Mesenteric fat pad (tissue), 1 donor: ENCODE data around the gene PBRM1. TPM values are rescaled to one million over a fixed set of nuclear protein-coding genes. Genes with fewer than 3 reads are reported as not detected.
"Not testable (repeated sequence)": the region's sequence is repeated elsewhere in the genome, so short reads cannot be mapped to it uniquely, and the experiment has no call there.

Source experiments
- DNase-seq: peaks from one replicate; pipeline ENCODE4 v3.0.0-alpha.2; 2020; ENCODE audit warnings: low spot score
- total RNA-seq: library from RNA; stranded (reverse); fragmentation: NEBNext Ultra II Directional; extraction: Animal tissue kit (Norgen Biotek cat#: 25700); gene quantifications from one replicate; pipeline ENCODE4 v1.2.1, GENCODE V29; 2021
- donor health status: DM: yes; HTN: yes; CAD: no.

The PBRM1 gene
- total RNA-seq, 1 donor from 2014 or later: 94.0 TPM

DNA sequence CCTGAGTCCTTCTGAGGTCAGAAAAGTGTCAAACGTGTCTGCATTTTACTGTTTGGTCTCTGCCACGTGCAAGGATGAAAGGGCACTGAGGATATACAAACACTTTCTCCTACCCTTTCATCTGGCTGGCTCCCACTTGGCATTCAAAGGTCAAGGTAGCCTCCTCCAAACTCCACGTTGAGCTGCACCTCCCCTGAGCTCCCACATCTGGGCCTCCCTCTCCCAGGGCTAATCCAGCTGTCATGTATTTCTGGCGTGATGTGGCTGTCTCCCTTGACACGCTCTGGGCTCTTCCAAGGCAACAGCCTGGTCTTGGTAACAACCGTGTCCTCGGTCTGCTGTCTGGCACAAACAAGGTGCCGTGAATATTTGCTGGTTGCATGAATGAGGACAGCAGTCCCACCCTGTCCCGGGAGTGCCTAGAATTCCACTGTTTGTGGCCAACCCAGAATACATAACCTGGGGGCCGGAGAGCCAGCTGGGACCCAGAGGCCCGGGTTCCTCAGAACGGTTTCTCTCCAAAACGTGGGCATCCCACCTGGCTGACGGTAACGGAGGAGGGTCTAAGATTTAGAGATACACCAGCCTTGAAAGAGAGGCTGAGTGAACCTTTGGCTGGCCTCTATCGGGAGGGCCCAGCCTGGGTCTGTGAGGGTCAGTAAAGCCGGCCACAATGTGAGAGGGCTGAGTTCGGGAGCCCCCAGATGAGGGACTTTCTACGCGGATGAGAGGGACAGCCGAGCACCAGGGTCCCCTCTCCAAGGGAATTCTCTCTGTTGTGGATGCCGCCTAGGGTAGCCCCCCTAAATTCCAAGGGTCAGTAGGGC, 19.1 kb upstream of the PBRM1 start:
- no peak for DNase-seq

DNA sequence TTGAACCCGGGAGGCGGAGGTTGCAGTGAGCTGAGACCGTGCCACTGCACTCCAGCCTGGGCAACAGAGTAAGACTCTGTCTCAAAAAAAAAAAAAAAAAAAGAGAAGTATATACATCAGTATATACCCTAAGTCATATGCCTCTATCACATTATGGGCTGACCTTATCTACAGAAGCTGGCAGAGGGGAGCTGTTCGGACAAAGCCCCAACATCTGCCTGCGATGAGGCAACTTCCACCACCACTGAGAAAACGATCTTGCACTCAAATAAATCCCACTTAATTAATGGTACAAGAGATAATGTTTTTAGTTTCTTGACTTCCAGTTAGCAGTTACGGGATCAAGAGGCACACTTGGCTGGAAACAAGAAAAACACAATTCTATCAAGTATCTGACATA, 17.6 kb upstream of the PBRM1 start:
- no peak for DNase-seq

DNA sequence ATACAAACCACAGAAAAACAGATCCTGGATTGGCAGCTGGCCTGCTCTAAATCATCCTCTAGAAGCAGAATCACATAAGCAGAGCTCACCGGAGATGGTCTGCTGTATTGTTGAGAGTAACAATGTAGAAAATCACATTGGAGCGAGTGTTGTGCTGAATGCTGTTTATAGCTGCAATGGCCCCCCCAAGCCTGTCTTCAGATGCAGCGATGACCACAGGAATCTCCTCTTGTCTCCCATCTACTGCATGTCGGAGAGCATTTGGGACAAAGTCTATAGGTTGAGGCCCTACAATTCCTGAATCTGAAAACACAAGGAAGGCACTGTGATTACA, 11.9 kb upstream of the PBRM1 start:
- no peak for DNase-seq

DNA sequence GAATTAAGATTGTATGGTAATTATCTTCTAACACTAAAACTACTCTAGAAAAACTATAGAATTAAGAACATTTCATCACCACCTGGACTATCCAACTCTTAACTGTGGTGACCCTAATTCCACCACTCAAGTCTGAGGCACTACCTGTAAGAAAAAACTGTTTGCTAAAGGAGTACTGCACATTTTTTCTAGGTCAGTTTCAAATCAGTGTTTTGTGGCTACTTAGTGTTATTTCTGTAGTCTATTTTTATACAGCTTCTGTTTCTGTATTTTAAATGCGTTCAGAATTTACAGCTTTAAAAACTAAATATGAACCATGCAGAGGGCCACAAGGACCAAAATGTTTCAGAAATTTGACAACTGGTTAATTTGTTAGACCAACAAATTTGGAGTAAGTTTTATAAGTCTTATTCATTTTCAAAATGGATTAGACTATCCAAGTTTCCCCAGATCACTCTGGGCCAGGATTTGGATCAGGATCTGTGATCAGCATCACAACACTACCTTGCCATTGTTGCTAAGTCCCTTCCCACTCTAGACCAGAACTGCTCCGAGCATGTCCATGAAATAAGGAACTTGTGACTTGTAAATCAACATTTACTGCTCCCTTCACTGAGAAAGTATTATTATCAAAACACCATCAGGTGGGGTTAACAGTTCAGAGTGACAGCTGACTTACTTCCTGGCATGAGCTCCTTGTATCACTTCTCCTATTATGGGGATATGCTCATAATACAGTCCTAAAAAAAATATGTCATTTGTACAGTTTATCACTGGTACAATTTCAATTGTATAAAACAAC, 11.3 kb upstream of the PBRM1 start:
- no peak for DNase-seq

DNA sequence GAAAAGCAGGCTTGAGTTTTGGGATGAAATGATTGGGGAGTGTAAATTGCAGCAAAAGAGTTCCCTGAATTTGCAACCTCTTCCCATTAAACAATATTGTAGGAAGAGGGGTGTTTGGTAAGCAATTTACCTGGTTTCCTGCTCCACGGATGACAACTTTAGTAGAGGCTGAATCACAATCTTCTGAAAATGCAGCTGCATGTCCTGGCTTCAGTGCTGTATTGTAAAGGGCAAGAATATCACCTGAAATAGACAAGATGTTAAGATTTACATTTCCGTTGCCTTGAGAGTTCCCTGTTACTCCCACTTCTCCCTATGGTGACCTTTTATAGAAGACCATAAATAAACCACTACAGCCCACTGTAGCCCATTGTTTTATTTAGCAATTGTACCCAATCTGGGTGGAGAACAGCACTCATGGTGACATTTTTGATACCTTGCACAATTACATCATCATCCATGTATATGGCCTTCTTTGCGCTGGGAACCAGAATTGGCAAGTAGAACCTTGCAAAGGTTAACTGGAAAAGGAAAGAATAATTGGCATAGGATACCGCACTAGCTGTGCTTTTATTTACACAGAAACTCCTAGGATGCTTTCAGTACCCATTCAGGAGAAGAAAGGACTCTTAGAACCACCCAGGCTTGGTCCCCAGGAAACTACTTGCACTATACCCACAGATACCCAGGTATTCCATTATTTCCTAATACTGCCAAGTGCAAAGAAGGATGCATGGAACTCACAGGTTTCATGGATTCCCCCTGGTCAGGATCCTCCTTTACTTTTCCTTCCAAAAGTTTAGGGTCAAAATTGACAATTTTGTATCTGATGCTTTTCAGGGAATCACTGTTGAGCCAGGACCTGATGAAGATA, 10.3 kb upstream of the PBRM1 start:
- no peak for DNase-seq

DNA sequence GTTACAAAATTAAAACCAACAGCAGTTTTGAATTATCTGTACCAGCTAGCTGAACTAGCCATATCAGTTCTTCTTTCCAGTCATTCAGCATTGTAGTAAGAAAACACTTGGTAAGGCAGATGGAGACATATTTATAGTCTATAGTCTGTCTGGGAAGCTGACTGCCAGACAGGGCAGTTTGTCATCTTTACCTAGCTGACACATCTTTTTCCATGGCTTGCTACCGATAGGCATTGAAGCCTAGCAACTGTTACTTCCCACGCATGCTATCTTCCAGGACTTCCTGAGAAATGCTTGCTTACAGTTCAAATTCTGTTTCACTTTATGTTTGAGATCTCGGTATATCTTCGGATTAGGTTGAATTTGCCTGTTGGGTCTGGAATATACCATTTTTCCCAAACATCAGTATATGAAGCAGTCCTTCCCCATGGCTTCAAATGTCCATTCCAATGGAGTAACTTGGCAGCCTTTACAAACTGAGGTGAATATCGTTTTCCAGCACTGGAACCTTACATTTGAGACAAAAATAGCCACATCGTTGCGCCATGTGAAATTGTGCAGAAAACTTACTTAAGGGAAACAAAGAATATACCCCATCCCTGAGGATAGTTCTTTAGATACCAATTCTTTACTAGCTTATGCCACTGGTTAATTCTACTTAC, 8.9 kb upstream of the PBRM1 start:
- no peak for DNase-seq

DNA sequence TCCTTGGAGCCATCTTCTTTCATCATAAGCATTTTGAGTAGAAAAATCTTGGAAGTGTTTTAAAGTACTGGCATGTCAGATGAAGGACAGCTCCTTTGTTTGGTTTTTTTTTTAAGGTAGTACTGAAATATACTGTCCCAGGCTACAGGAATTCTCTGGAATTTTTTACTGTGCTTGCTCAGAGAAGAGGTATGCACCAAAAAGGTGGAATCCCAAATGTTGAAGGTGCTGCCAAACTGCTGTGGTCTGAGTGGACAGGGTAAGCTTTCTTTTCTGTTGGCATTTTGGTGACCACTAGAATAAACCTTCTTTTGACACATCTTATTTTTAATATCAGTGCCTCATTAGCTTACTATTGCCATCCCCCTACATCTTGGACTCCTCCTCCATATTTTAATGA, 7.4 kb upstream of the PBRM1 start:
- no peak for DNase-seq

DNA sequence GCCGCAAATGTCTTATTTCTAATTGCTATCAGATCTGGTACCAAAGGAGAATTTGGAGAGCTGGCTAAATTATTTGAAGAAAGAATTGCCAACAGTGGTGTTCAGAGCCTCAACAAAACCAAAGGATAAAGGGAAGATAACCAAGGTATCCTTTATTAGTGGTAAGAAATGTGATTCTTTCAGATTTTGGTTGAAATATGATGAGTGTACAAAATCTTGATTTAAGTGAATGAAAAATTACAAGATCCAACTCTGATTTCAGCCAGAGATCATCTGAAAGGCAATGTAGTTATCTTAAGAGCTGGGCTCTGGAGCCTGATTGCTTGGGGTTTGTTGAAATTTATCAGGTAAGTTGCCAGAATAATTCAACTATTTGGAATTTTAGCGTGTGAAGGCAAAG, 4.8 kb upstream of the PBRM1 start:
- no peak for DNase-seq

DNA sequence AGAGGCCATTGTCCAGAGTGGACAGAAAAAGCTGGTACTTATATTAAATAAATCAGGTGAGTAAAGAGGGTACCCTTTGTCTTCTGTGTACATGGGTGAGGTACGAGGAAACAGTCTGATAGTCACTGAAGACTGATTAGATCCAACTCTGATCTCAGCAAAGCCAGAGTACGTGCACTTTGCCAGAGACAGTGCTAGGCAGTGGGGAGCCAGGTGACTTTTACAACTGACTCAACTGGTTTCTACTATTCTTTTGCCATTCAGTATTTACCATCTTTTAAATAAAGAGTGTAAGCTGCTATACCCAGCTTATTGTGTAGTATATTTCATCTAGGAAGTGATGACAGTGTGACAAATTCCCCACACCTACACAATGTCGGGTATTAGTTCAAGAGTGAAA, 3.4 kb upstream of the PBRM1 start:
- no peak for DNase-seq

DNA sequence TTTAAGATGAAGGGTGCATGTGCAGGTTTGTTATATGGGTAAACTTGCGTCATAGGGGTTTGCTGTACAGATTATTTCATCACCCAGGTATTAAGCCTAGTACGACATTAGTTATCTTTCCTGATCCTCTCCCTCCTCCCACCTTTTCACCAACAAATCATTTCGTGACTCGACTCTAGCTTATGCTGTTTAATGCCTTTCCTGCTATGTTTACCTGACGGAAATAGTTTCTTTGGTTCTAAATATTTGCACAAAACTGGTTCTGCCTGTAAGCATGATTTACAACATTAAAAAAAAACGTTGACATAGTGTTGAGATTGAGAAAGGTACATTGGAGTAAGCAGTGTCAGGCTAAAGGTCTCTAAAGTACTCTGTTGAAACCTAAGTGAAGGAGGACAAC, 2.6 kb upstream of the PBRM1 start:
- DNase-seq: no peak

DNA sequence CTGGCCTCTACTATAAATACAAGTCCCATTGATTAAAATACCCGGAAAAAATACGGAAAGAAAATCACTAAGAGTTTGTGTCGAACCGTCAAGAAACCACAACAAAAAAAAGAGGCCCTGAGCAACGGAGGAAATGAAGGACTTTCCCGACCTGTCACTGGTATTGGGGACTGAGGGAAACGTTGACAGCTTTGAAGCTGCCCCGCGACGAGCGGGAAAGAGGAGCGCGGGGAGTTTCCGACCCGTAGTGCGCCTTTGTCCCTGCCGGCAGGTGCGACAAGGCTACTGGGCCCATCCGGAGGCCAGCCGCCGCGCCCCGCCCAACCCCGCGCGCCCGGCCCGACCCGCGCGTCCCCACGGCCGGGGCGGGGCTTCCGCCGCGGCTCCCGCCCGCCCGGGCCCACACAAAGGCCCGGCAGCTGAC, 416 bp downstream of the PBRM1 start:
- peak; percentile 91 for DNase-seq

DNA sequence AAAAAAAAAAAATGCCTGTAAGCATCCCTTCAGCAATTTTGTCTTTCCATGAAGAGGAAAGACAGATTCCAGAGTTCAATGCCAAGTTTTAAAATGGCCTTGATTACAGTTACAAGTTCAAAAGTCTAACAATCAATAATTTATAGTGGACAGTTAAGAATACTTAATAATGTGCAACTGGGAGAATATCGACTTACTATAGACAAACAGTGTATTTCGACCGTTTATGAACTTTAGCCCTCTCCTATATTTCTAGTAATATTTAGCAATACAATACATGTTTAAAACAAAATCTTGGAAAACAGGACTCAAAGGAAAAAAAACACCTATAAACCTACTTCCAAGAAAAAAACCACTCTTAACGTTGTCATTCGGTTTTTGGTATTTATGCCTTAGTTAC, 1.5 kb downstream of the PBRM1 start:
- no peak for DNase-seq

DNA sequence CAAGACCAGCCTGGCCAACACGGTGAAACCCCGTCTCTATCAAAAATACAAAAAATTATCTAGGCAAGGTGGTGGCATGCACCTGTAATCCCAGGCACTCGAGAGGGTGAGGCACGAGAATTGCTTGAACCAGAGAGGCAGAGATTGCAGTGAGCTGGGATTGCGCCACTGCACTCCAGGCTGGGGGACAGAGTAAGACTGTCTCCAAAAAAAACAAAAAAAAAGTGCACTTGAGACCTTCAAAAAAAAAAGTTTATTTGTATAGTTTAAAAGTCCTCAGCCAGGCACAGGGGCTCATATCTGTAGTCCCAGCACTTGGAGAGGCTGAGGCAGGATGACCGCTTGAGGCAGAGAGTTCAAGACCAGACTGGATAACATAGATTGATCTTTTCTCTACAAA, 2.1 kb downstream of the PBRM1 start:
- DNase-seq: no peak

DNA sequence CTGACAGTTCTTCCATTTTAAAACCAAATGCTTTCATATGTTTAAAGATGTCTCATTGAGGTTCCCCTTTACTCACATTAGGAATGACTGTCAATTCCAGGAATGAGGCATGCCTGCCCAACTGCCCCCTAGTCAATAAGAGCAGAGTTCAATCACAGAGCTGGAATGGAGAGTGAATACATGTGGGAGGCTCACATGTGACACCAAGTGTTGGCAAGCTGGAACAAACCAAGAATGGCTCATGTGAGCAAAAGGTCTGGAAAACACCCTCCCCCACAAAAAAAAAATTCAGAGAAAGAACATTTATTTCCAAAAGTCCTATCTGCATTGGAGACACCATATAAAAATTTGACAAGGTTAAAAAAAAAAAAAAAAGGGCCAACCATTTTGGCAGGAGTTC, 3.7 kb downstream of the PBRM1 start:
- DNase-seq: no peak

DNA sequence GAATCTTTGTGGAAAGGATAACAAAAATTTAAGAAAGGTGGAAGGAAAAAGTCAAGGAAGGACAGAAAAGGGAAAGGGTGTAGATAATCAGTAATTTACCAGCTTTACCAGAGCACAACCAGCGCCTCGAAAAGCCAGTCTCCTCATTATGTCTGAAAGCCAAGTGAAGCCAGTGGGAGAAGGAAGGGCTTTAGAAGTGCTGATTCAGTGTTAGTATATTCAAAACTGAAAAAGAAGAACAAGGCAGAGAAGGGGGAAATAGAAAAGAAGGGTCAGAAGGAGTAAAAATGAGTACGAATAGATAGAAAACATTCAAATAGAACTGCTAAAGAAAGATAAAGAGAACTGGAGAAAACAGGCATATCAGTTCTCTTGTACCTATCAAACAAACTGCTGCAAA, 4.1 kb downstream of the PBRM1 start:
- DNase-seq: no peak

DNA sequence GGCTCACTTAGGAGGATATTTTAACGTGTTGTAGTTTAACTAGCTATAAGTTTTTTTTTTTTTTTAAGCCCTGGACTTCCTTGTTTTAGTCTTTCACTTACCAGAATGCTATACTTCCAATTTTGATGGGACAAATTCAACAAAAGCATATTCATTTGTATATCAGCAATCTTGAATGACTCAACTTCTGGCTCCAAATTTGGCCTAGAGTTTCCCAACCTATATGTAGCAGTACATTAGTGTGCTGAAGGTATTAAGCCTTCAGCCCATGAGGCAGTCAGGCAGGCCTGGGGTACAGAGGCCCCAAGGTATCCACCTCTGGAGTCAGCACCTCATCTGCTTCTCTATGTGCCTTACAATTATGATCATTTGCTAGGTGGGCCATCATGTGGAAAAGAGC, 5.9 kb downstream of the PBRM1 start:
- no peak for DNase-seq

DNA sequence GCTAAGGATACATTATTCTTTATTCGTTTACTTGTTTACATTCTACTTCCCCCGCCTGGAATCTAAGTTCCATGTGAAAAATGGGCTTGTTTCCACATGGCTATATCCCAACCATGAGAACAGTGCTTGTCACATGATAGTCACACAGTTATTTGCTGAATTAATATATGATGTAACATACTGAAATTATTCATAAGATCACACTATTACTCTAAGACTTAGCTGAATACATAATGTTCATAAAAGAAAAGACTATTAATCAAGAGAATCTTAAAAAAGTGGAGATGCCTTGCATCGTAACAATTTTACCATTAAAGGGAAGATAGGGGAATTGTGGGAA, 6.5 kb downstream of the PBRM1 start:
- DNase-seq: no peak

DNA sequence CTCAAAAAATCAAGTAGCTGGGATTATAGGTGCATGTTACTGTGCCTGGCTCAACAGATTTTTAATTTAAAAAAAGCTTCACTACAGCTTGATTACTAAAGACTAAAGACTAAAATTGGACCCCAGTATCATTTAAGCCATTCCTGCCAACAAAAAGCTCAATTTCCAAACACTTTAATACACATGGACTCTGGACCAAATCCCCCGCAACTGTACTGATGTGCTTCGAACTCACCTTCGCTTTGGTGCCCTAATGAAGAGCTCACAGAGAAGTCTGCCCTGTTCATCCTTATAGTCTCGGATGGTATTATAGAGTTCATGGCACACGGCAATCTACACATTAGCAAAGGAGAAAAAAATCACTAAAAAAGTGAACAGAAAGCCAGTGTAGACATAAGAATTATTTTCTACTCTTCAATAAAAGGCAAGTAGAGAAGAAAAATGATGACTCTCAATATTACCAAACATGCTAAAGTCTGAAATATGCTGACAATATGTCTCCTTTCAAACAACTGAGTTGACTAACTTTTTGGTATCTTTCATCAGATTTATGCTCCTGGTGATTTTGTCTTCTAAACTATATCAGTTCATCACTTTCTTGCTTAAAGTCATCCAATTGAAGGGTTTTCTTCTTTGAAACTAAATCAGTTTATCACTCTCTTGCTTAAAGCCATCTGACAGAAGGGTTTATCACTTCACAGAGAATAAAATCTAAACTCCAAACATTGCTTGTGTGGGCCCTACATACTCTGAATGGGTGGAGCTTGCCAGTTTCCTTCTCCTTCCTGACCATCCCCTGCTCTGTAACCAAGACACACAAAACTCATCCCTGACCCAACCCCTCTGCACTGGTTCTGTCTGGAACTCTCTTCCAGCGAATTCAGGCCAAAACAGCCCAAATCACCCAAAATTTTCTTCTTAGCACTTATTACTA, 7.2 kb downstream of the PBRM1 start:
- no peak for DNase-seq

DNA sequence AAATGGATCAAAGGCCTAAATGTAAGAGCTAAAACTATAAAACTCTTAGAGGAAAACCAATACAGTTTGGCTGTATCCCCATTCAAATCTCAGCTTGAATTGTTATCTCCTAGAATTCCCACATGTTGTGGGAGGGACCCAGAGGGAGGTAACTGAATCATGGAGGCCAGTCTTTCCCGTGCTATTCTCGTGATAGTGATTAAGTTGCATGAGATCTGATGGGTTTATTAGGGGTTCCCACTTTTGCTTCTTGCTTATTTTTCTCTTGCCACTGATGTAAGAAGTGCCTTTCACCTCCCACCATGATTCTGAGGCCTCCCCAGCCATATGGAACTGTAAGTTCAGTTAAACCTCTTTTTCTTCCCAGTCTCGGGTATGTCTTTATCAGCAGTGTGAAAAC, 9.5 kb downstream of the PBRM1 start:
- DNase-seq: not testable (repeated sequence)

DNA sequence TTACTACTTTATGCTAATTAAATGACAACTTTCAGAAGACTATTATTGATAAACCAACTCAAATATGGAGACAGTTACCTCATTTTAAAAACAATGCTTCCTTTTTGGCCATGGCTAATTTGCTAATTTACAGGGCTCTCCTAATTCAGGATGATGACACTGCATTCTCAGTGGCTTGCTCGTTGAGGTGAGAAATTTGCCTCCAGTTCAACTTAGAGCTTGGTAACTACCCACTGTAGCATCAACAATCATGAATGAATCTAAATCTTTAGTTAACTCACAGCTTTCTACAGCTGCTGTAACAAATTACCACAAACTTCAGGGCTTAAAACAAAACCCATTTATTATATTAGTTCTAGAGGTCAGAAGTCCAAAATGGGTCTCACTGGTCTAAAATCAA, 14.0 kb downstream of the PBRM1 start:
- no peak for DNase-seq
